SKM-1 treated with dmso at 0.1 percent for 144 hours (cell line): ENCODE results near the gene CSTF3.
"Not testable (repeated sequence)": the region's sequence is repeated elsewhere in the genome, so short reads cannot be mapped to it uniquely, and the experiment has no call there.

Experiments
- DNase-seq: peaks from one replicate; lab custom pipeline; 2025; ENCODE audit not compliant: unreplicated experiment; lab: John Stamatoyannopoulos, UW

The CSTF3 gene

DNA sequence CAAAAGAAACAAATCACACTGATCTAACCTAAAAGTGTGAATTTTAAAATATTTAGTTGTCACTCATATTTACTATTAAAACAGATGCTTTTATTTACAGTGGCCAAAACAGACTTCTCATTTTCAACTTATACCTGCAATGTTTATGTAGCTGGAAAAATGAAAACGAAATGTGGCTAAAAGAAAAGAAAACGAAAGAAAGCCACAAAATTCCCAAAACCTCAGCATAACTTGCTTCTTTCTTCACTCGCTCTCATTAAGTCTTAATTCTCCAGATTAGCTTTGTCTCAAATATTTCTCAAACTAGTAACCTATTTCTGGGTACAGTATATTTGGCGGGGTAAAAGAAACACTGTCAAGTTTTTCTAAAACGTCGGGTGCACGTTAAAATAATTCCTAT is 693 bp downstream of the CSTF3 start:
- no peak for DNase-seq

DNA sequence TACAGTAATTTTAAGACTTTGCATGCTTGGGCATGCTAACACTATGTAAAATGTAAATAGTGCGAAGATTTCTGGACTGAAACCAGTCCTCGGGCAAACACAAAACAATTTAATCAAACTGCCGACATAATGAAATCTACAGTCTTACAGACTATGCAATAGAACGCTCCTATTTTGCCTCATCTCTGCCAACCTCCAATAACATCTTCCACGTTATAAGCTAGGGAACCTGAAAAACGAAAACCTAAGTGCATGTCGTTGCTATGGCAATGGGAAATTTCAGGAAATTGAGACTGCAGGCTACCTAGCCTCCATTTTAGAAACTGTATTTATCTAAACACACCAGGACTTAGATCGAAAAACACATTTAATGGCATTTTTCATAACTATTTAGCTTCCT is 1.1 kb downstream of the CSTF3 start:
- DNase-seq, result peak; percentile 56

DNA sequence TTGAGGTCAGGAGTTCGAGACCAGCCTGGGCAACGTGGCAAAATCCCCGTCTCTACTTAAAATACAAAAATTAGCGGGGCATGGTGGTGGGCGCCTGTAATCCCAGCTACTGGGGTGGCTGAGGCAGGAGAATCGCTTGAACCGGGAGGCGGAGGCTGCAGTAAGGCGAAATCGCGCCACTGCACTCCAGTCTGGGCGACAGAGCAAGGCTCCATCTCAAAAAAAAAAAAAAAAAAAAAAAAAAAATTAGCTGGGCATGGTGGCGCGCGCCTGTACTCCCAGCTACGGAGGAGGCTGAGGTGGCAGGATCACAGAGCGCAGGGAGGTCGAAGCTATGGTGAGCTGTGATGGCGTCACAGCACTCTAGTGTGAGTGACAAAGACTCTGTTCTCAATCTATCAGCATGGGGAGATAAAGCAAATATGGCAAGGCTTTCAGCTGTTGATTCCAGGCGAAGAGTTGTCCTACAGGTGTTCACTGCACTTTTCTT is 1.9 kb downstream of the CSTF3 start:
- DNase-seq, result not testable (repeated sequence)

DNA sequence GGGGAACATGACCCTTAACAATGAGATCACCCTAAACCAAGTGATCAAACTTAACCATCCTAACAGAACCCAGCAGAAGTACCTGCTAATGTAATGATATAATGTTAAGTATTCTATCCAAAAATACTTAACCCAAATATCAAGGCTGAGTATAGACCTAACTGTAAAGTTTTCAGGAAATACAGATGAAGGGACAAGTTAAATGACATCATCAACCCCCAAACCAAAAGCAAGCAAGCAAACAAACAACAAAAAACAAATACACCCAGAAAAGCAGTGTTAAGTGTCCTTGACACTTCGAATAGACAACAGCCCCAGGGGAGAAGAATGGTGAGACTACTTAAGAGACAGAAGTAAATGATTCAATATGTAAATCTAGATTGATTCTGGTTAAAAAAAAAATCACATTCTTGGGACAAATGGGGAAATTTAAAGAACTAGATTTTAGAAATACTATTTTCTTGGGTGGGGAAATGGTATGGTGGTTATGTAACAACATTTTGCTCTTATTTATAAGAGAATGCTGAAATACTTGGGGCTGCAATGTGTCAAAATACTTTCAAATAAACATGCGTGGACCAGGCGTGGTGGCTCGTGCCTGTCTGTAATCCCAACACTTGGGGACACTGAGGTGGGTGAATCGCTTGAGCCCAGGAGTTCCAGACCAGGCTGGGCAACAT is 2.5 kb downstream of the CSTF3 start:
- no peak for DNase-seq

DNA sequence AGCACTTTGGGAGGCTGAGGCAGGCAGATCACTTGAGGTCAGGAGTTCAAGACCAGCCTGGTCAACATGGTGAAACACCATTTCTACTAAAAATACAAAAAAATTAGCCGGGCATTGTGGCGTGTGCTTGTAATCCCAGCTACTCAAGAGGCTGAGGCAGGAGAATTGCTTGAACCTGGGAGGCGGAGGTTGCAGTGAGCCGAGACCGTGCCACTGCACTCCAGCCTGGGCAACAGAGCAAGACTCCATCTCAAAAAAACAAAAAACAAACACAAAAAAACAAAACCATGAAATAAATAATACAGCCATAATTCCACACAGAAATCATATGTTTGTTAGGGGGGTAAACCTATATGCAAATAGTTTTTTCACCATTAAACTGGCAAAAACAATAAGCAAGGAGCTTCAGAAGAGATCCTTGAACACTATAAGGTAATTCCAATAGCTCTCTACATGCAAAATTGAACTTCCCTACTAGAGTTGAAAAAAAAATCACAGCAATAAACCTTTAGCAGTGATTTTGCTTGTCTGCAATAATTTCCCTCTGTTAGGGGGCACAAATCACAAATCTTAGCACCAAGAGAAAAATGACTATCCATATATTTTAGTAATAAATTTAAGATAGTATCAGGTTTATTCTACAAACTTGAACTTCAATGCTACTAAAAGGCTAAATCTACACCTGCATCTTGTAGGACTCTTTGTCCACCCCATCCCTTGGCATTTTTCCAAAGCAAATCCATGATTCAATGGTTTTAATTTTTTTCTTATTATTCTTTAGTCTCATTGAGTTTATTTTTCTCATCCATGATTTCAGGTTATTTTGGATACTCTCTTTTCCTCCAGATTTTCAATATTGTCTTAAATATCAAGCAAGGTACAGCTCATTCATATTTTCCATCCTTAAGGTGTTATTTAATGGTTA is 3.9 kb downstream of the CSTF3 start:
- DNase-seq, result no peak

DNA sequence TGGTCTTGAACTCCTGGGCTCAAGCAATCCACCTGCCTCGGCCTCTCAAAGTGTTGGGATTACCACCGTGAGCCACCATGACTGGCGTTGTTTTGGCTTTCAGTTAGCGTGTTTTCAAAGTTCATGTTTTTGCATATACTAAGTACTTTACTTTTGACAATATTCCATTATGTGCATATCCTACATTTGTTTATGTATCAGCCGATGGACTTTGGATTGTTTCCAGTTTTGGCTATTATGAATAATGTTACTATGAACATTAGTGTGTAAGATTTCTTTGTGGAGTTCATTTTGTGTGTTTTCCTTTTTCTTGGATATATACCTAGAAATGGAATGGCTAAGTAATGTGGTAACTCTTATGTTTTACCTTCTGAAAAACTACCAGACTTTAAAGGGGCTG is 9.9 kb downstream of the CSTF3 start:
- DNase-seq, result no peak

DNA sequence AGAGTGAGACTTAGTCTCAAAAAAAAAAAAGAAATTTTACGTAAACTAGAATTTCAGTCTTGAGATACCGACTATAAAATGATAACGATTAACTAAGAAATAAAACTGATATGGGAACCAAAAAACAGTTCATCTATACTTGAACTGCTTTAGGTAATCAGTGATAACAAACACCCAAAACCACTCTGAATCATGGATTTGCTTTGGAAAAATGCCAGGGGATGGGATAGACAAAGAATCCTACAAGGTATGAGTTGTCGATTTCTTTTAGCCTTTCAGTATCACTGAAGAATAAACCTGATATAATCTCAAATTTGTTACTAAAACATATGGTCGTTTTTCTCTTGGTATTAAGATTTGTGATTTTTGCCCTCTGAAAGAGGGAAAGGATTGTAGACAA is 13.7 kb downstream of the CSTF3 start:
- DNase-seq, result no peak

DNA sequence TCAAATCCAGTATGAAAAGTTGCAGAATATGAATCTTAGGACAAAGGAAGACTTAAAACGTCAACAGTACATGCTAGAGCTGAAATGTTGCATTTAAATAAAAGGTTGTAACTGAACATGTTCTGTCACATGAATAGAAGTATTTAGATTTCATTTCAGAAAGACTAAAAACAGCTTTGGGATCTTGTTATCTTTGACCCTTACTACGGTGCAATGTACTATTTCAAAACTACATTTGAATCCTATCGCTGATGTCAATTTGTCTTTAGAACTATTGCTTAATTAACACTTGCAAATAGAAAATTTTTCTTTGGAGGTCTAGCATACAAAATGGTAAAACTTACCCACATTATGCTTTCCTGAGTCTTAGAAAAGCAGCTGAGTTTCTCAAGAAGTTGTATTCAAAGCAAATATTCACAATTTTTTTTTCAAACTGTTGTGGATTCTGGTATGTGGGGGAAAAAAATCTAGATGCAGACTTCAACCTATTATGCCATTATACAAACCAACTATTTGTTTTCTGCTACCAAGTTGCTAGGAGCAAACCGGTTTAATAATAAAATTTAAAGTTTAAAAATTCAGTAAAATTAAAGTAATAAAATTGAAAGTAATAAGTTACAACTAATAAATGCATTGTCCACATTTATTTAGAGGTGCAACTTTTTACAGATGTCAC is 25.4 kb downstream of the CSTF3 start:
- no peak for DNase-seq

DNA sequence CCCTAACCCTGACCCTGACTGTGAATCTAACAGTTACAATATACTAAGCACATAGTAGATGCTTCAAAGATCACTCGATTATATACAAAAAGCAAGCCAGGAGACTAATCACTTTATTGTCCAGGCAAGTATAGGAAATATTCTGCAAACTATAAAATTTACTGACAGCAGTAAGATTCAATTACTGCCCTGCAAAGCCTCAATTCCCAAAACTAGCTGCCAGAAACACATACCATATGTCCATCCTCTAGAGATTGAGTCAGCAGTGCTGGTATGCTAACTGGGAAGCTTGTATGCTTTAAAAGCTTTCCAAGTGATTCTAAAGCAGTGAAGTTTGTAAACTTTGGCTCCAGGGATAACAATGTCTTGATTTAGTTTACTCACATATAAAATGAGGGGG is 26.1 kb downstream of the CSTF3 start:
- no peak for DNase-seq

DNA sequence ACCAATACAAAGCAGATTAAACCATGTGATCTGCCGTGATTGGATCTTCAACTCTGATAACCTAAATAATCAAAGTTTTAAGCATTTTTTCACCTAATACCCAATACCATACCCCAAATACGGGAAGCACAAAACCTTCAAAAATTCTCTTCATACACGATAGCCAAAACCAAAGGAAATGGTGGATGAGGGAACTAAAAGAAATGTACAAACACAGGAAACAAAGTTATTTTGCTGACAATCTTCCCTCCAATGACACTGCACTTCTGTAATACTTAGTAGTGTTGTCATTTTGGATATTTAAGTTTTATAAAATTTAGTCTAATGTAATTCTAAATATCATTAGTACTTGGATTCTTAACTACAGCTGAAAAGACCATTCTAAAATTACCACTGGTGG is 27.0 kb downstream of the CSTF3 start:
- no peak for DNase-seq

DNA sequence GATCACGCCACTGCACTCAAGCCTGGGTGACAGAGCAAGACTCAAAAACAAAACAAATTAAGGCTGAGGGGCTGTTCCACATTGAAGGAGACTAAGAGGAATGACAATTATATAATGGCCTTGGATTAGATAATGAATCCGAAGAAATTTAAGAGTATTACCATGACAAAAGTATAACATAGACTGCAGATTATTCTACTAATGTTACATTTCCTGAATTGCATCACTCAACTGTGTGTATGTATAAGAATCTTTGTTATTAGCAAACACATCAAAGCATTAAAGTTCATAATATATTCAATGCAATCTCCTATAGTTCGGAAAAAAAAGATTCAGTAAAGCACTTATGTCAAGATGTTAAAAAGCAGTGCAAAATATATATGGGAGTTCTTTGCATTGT is 27.5 kb downstream of the CSTF3 start:
- DNase-seq, result no peak

DNA sequence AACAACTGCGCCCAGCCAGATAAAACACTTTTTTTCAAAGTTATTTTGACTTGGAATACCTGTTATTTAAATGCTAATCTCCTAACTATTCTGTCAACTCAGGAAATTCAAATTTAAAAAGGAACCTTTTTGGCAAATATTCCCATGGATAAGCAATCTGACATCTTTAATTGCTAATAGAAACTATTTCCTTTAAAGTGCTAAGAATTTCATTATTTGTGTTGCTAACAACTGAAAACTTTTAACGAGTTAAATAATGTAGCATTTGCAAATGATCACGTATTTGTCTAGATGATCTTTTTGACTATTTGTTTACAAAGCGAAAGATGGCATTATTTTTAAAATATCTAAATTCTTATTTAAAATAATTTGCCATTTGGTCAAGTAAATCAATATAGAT is 28.8 kb downstream of the CSTF3 start:
- DNase-seq, result no peak

DNA sequence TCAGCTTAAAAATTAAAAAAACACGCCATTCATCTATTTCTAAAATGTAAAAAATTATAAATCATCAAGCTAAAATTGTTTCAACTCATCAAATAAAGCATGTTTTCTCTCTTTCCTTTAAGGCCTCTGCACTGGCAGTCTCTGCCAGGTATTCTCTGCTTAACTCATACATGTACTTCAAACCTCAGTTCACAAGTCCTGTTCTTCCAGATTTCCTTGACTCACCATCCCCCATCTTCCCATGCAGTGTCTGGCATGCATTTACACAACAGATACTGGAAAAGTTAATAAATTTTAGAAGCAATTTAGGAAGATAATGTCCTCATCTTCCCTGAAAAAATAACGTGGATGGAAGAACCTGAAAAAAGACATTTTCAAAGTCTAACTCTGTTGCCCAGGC is 32.5 kb downstream of the CSTF3 start:
- DNase-seq, result no peak

DNA sequence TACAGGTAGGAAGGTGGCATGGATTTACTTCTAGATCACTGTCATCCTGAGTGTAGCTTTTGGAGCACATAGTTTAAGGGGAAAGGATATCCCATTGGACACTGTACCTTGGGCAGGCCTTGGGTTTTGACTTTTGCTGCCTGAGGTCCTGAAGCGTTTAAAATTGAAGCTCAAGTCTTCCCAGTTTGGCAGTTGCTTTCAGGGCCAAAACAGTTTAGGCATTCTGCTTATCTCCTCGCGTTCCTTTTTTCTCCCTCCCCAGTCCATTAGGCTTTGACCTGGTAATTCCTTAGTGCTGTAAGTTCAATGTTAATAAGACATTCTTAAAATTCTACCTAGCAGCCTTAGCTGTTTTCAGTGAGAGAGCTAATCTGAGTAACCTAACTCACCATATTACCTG is 35.7 kb downstream of the CSTF3 start:
- DNase-seq, result no peak

DNA sequence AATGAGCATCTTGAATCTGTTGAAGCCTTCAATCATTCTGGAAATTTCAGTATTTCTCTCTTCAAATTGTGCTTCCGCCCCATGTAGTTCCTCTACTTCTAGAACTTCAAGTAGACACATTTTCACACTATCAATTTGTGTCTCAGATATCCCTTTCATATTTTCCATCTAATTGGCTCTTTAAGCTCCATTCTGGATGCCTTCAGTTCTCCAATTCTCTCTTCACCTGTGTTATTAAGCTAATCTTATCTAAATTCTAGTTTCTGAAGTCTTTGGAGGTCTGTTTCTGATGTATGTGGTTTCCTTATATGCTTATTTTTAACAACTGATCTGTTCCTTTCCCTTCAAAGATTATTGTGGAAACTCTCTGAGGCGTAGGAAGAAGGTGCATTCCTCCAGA is 36.3 kb downstream of the CSTF3 start:
- no peak for DNase-seq

DNA sequence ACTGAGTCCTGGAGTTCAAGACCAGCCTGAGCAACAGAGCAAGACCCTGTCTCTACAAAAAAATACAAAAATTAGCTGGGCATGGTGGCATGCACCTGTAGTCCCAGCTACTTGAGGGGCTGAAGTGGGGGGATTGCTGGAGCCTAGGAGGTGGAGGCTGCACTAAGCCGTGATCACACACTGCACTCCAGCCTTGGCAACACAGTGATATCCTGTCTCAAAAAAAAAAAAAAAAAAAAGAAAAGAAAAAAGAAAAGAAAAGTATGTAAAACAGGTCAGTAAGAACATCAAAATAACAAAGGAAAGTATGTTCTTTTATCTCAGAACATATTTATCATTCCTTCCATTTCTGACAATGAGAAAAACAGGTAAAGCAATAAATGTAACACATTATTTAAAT is 38.6 kb downstream of the CSTF3 start:
- DNase-seq, result not testable (repeated sequence)

DNA sequence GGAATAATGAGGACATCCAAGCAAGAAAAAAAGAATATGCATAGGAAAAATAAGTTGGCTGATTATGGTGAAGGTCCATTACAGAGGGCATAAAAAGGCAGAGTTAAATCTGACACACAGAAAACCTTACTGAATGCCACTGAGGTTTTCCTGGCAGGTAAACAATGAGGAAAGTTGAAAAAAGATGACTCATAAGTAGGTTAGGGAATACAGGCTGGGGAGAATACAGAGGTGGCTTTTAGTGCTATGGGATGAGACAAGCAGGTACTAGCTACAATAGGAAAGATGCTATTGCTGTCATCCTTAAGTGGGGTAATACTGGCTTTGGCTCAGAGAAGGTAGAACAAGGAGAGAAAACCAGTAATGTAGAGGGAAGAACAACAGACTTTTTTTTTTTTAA is 44.7 kb downstream of the CSTF3 start:
- no peak for DNase-seq

DNA sequence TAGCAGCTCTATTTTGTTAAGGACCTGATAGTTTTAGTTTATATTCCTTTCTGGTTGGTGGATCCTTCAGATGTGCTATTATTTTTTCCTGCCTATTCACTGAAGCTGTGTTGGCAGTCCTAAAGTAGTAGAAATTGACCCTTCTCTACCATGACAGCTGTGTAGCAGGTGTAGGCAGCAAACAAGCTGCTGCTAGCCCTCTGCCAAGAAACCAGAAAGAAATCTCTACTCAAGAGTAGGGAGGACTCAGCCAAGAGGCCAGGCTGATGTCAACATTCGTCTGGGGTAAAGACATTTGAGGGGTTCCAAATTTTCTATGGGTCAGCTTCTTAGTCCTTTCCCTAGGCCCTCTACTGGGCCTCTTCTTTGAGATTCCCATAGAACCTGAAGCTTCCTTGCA is 51.2 kb downstream of the CSTF3 start:
- DNase-seq, result no peak

DNA sequence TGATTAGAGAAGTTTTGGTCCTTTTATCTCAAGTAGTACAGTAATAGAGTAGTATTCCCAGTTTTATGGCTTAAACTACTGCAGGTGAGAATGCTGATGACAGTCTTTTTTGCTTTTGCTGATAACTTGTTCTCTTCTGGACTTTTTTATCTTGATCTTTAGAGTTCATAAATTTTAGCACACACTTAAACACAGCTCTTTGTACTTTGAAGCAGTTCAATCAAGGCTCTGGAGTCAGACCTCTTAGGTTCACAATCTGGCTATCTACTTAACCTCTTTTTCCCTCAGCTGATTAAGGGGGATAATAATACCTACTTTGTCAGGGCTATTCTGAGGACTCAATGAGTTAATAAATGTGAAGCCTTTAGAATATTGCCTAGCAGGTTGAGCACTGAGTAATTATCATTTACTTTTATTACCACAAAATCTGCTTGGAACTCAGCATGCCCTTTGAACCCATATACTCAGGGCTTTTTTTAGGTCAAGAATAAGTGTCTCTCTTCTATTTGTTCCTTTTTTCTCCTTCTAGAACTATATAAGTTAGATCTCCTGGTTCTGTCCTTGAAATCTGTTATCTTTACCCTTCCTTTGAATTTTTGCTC is 51.9 kb downstream of the CSTF3 start:
- DNase-seq, result no peak

DNA sequence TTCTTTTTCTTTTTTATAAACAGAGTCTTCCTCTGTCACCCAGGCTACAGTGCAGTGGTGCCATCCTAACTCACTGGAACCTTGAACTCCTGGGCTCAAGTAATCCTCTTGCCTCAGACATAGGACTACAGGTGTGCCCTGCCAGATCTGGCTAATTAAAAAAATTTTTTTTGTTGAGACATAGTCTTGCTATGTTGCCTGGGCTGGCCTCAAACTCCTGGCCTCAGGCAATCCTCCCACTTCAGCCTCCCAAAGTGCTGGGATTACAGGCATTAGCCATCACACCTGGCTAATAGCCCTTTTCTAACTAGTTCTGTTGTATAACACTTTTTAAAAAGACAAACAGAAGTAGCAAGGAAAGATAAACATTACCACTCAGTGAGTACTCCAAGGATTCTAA is 57.4 kb downstream of the CSTF3 start:
- no peak for DNase-seq

DNA sequence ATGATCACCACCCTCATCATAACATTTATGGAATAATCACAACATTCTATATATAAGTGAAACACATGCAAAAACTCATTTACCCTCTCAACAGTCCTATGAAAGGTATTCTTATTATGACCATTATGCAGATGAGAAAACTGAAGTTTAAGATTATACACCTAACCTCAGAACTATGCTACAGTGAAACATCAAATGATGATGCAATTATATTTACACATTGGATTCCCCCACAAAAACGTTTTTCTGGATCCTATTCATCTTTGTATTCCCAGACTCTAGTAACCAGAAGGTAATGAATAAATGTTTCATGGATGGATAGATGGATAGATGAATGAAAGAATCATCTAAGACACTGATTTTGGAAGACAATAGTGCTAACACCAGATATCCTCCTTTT is 67.1 kb downstream of the CSTF3 start:
- no peak for DNase-seq
